Bone marrow (tissue), 2 donors: ENCODE data around the gene CAPG.
"Not testable (repeated sequence)": the region's sequence is repeated elsewhere in the genome, so short reads cannot be mapped to it uniquely, and the experiment has no call there.

Experiments
- DNase-seq, 2 donors: peaks; one replicate each; lab custom pipeline; 2025; lab: John Stamatoyannopoulos, UW

The CAPG gene

DNA sequence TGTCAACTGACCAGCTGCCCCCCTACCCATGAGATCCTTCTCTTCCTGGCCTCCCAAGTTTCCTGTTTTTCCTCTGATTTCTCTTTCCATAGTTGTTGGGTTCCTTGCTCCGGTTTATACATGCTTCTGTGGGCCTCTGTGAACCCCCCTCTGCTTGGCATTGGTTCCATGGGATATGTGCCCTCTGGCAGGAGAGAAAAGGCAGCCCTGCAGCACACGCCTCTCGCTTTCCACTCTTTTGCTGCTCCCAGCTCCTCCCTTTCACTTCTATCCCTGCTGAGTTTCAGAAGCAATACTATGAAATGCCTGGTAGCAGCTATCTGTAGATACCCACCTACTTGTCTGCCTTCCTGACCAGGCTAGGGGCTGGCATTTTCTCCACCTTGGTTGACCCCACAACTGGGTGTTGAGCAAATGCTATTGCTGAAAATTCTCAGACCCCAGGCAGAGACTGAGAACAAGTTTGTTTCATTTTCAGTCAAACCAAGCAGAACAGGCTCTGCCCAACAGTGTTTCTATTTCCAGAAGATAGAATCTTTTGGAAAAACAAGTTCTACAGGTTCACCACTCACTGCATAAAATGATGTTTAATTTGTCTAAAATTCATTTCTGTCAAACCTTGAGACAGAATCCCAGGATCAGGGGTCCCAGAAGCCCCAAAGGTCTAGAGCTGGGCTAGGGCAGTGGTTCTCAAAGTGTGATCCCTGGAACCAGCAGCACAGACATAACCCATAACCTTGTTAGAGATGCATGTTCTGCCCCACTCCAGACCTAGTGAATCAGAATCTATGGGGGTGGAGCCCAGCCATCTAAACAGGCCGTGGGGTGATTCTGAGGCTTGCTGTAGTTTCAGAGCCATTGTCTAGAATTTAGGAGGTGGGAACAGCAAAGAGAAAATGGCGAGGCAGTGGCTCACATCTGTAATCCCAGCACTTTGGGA lies 13.4 kb downstream of the CAPG start:
- DNase-seq, result no peak

GRCh38 chr2:85395912-85396475 lies 14.2 kb downstream of the CAPG start:
- DNase-seq, result no peak

GRCh38 chr2:85394976-85395375 lies 15.2 kb downstream of the CAPG start:
- no peak for DNase-seq

DNA sequence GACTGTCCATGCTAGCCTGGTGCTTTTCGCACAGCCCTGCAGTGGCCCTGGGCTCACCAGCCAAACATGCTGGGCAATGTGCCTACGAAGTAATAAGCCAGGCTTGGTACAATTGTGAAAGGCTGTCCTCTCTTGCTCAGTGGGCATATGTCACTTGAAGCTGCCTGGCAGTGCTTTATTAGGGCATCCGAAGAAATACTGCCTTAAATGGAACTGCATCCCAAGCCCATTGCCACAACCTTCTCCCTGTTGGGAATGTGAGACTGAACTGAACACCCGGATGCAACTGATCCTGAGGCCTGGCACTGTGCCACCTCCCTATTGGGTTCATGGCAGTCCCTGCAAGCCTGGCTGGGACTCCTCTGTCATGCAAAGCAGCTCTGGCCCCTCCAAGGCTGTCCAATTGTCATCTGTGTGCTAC lies 15.9 kb downstream of the CAPG start:
- no peak for DNase-seq

GRCh38 chr2:85393836-85394235 lies 16.3 kb downstream of the CAPG start:
- DNase-seq, result no peak

DNA sequence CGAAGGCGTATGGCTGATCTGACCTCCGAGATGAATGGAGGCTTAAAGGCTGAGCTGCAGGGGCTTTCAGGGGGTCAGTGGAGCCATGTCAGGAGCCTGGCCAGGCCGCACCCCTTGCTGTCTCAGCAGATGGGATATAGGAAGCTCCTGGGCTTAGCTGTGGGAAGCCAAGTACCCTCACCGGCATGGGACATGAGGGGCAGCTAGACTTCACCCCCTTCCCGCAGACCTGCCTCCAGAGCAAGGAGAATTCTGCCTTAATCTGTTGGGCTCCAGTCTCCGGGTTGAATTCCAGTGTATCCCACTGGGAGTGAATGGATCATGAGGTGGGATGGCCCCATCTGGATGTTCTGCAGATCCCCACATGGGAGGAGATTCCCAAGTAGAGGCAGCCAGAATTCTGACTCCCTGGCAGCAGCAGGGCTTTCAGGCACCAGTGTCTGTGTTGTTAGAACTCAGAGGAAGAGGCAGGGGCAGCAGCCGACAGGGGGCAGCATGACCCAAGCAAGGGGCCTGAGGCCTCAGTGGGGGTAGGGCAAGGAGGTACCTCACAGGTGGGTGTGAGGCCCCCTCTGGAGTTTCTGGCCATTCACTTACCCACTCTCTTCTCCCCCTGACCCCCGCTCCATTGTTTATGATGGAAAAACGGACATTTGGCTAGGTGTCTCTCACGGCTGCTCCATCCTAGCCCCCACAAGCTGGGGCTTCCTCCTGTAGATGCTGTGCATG lies 19.1 kb downstream of the CAPG start:
- peak; percentile 26 to 45 for DNase-seq

GRCh38 chr2:85388878-85389538 lies 21.2 kb downstream of the CAPG start:
- DNase-seq, result no peak

GRCh38 chr2:85387754-85388153 lies 22.4 kb downstream of the CAPG start:
- DNase-seq, result no peak

- no peak for DNase-seq
Observed at GRCh38 chr2:85385746-85386145, 24.4 kb downstream of the CAPG start.

GRCh38 chr2:85383850-85384249 lies 26.3 kb downstream of the CAPG start:
- no peak for DNase-seq

- DNase-seq, result not testable (repeated sequence)
Observed at GRCh38 chr2:85383151-85383550, 27.0 kb downstream of the CAPG start.

GRCh38 chr2:85380048-85380447 lies 30.1 kb downstream of the CAPG start:
- no peak for DNase-seq

GRCh38 chr2:85378257-85378656 lies 31.9 kb downstream of the CAPG start:
- no peak for DNase-seq

DNA sequence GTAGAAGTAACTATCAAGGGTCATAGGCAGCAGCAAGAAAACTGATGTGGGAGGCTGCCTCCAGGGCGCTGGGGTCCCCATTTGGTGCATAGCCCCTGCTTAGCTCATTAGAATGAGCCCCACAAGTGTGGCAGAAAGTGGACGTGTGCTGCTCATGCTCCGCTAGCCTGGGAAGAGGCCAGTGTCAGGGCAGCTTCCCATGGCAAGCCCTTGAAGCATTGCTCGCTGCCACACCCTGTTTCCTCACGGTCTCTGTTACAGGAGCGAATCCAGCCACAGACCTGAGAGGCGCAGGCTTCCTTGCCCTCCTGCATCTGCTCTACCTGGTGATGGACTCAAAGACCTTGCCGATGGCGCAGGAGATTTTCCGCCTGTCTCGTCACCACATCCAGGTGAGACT lies 33.1 kb downstream of the CAPG start:
- DNase-seq, result no peak

GRCh38 chr2:85376291-85377065 lies 33.7 kb downstream of the CAPG start:
- no peak for DNase-seq

GRCh38 chr2:85371045-85371444 lies 39.1 kb downstream of the CAPG start:
- DNase-seq, result no peak

DNA sequence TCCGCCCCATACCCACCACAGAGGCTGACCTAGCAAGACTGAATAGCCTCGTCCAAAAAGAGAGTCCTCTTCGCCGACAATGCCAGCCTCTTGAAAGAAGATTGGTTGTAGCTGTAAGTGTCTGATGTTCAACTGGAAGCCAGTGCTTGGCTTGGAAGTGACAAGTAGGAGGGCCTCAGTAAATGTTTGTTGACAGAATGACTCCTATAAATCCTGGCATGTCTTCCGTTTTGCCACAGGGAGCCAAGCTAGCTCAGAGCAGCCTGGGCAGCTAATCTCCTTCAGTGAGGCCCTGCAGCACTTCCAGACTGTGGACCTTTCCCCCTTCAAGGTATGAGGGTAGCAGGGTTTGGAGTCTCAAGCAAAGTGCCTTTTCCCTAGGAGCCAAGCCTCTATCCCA lies 40.7 kb downstream of the CAPG start:
- no peak for DNase-seq

DNA sequence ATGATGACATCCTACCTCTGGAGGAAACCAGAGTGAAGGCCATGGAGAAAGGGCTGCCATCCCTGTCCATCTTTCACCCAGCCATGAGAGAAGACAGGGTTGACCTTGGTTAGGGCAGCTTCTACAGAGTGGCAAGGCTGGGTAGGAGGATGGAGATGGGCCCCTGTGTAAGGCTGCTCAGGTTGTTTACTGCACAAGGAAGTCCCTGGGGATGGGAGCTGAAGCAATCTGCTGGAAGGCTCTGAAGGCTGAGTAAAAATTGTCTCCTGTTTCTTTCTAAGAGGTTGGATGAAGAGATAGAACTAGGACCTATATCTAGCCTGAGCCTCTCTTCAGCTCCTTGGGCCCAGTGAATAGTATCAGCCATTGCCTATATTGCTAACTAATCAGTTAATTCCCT lies 41.2 kb downstream of the CAPG start:
- DNase-seq, result no peak

- DNase-seq, result no peak
Observed at GRCh38 chr2:85367180-85367579, 43.0 kb downstream of the CAPG start.

- DNase-seq, result not testable (repeated sequence)
Observed at GRCh38 chr2:85362653-85363387, 47.3 kb downstream of the CAPG start.

DNA sequence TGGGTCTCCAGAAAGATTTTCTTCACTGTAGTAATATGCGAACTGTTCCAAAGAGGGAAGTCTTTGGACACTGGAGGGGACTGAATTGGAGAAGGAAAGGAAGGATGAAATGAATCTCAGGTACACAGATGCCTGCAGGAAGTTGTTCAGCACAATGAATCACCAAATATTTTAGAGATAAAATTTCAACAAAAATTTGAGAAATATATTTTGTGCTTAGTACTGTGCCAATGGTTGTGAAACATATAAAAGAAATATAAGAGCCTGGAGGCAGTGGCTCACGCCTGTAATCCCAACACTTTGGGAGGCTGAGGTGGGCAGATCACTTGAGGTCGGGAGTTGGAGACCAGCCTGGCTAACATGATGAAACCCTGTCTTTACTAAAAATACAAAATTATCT lies 52.4 kb downstream of the CAPG start:
- no peak for DNase-seq
